Measurements from ENCODE around the gene FAM163A.
"Not testable (repeated sequence)": the region's sequence is repeated elsewhere in the genome, so short reads cannot be mapped to it uniquely, and the experiment has no call there.

The FAM163A gene

DNA sequence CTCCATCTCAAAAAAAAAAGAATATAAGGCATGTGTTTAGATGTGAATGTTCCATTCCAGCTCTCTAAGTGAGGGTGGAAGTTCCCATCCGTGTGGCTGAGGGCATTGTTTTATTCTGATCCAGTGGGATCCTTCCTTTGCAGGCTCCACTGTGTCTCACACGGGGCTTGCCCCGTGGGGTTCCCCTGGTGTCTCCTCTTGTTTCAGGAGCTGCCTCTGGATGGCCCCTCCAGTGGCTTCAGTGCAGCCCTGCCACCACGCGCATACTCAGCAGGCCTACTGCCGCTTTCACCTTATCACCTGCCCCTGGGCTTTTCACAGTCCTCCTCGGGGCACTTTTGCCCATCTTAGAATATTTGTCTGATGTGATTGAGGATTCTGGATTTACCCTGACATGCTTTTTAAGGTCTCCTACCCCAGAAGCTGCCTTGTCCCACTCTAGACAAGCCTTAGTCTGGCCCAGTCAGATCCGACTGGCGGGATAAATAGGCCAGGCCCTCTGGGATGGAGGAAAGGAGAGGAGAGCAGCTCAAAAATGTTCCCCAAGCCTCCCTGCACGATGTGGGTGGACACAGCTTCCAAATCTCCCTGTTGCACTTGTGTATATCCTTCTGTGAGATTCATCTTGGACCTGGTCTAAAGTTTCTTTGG is 55.2 kb downstream of the FAM163A start:
- TF ChIP-seq, protein P1, sequence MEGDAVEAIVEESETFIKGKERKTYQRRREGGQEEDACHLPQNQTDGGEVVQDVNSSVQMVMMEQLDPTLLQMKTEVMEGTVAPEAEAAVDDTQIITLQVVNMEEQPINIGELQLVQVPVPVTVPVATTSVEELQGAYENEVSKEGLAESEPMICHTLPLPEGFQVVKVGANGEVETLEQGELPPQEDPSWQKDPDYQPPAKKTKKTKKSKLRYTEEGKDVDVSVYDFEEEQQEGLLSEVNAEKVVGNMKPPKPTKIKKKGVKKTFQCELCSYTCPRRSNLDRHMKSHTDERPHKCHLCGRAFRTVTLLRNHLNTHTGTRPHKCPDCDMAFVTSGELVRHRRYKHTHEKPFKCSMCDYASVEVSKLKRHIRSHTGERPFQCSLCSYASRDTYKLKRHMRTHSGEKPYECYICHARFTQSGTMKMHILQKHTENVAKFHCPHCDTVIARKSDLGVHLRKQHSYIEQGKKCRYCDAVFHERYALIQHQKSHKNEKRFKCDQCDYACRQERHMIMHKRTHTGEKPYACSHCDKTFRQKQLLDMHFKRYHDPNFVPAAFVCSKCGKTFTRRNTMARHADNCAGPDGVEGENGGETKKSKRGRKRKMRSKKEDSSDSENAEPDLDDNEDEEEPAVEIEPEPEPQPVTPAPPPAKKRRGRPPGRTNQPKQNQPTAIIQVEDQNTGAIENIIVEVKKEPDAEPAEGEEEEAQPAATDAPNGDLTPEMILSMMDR (IDR thresholded peaks at IDR 0.05; ENCODE audit: control insufficient read depth, extremely low read depth, insufficient read depth), result no peak
- DNase-seq (ENCODE audit: low read depth), result no peak
- no peak overlapping the region for H3K4me3 ChIP-seq (ENCODE audit: low read depth, low read length)

DNA sequence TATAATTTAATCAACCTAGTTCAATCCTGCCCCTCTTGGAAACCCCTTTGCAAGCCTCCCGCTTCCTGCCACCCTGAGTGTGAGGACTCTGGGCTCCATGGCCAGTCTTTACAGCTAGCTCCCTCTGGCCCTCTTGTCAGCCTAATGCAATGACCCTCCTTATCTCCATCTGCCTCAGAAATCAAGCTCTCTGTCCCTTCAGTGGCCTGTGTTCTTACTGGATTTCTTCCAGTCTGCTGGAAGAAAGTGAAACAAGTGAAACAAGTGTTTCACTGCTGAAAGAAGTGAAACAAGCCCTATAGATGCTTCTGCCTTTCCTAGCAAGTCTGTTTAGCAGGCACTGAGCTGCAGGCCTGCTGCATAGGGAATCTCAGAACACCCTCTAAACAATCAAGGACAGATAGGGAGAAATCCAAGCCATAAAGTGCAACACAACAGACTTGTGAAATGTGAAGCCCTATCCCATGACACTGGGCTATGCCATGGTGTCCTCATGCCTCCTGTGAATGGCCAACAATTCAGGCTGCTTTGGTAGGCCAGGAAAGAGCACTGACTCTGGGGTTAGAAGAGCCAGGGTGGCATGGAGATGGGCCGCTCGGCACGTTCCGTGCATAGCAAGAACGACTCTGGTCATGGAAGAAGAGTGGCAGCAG is 55.9 kb downstream of the FAM163A start:
- DNase-seq (ENCODE audit: low read depth), result no peak

DNA sequence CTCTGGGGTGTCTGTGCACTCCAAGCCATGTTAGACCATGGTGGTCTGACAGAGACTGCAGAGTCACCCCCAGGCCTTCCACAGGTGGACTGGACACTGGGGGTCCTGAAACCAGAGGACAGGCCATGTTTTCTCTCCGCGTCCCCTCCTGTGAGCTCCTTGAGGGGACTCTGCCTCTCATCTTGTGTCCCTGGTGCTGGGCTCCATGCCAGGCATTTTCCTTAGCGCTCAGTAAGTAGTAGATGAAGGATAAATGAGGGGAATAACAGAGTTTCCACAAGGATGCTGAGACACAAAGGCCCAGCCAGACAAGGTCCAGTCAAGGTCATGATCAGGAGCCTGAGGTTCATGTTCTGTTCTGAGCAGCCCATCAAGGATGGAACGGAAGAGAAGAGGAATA is 57.4 kb downstream of the FAM163A start:
- TF ChIP-seq, protein P1 (IDR thresholded peaks at IDR 0.05; ENCODE audit: control insufficient read depth, extremely low read depth, insufficient read depth), result no peak
- DNase-seq (ENCODE audit: low read depth), result no peak

More for the DNA sequence above, 55.9 kb downstream of the FAM163A start:
- no peak overlapping the region for H3K4me3 ChIP-seq (ENCODE audit: low read depth, low read length)
- TF ChIP-seq, protein P1 (IDR thresholded peaks at IDR 0.05; ENCODE audit: control insufficient read depth, extremely low read depth, insufficient read depth), result no peak

DNA sequence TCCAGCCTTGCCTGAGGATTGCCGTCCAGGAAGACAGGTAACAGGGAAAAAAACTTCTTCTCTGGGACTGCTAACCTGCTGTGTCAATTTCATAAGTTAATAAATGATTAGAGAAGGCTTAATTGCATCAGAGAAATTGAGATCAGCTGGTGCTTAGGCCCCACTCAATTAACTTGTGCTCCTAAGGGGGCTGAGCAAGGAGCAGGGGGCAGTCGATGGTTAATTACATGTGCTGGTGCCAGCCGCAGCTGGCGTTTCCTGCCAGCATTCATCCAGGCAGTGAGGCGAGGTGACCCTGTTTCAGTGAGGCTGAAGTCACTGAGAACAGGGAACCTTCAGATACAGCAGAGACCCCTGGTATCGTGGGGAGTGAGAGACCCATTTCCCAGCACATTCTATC is 60.0 kb downstream of the FAM163A start:
- TF ChIP-seq, protein P1 (IDR thresholded peaks at IDR 0.05; ENCODE audit: control insufficient read depth, extremely low read depth, insufficient read depth), result no peak
- no peak for DNase-seq (ENCODE audit: low read depth)

More for the DNA sequence above, 57.4 kb downstream of the FAM163A start:
- H3K4me3 ChIP-seq (ENCODE audit: low read depth, low read length), result no peak overlapping the region

DNA sequence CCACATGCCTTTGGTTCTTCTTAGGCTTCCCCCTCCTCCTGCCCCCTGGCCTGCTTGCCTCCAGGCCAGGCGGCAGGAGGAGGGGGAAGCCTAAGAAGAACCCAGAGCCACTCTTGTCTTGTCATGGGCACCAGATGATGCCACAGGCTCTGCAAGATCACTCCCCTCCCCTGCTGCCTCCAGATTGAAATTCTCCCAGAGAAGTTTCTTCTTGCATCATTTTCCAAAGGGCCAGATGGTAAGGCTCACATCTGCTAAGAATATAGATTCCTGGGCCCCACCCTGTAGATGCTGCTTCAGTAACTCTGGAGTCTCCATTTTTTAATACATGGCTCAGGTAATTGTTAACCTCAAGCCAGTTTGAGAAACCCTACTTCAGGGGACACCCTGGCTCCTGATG is 60.8 kb downstream of the FAM163A start:
- DNase-seq (ENCODE audit: low read depth), result no peak

More for the DNA sequence above, 60.0 kb downstream of the FAM163A start:
- H3K4me3 ChIP-seq (ENCODE audit: low read depth, low read length), result no peak overlapping the region

DNA sequence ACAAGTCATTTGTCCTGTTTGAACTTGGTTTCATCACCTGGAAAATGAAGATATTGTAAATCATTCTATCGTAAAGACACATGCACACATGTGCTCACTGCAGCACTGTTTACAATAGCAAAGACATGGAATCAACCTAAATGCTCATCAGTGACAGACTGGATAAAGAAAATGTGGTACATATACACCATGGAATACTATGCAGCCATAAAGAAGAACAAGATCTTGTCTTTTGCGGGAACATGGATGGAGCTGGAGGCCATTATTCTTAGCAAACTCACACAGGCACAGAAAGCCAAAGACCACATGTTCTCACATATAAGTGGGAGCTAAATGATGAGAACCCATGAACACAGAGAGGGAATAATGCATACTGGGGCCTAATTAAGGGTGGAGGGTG is 61.3 kb downstream of the FAM163A start:
- not testable (repeated sequence) for H3K4me3 ChIP-seq (ENCODE audit: low read depth, low read length); DNase-seq (ENCODE audit: low read depth)

More for the DNA sequence above, 60.8 kb downstream of the FAM163A start:
- no peak overlapping the region for H3K4me3 ChIP-seq (ENCODE audit: low read depth, low read length)
- TF ChIP-seq, protein P1 (IDR thresholded peaks at IDR 0.05; ENCODE audit: control insufficient read depth, extremely low read depth, insufficient read depth), result no peak

DNA sequence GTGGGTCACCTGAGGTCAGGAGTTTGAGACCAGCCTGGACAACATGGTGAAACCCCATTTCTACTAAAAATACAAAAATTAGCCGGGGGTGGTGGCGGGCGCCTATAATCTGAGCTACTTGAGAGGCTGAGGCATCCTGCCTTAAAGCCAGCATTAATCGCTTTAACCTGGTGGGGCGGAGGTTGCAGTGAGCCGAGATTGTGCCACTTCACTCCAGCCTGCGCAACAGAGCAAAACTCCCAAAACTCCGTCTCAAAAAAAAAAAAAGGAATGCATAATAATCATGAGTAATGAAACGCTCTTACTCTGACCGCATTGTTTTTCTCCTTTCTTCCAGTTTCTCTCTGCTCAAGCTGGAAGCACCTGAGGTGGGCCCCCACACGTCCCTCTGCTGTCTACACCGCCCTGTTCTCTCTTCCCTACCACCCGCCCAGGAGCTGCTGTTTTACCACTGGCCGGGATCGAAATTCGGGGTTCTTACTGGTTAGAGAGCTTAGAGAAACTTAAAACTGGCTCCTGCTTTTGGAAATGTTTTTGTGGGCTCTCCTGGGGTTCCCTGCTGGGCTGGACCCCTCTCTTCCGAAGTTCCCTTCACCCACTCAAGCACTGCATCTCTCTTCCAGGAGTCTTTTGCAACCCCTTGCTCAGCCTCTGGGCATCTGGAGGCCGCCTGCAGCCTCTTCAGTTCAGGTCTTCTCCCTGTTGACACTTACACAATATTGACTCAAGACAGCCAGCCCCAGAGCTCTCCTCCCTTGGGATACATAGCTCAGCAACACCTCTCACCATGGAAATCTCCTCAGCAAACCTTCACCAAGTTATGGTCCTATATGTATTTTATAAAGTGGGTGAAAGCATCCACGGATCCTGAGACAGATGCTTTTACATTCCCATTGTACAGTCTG is 62.5 kb downstream of the FAM163A start:
- H3K4me3 ChIP-seq (ENCODE audit: low read depth, low read length), result no peak overlapping the region
- TF ChIP-seq, protein P1 (IDR thresholded peaks at IDR 0.05; ENCODE audit: control insufficient read depth, extremely low read depth, insufficient read depth), result no peak
- DNase-seq (ENCODE audit: low read depth), result no peak
